Liver (tissue), 3 donors: ENCODE results near the gene MTX1.

Experiments used
- CTCF ChIP-seq: fragments of 150-350 bp; IDR thresholded peaks from 2 replicates; pipeline ENCODE4 v1.5.1; 2017; ENCODE audit warnings: improper control_type of control experiment, low read depth, low read length; ENCODE audit not compliant: missing input control
- EGR1 ChIP-seq, 2 donors: IDR thresholded peaks; 2 replicates each; pipeline ENCODE4 v1.6.1; 2016 to 2018; ENCODE audit warnings: antibody characterized with exemption in 2 of 2, low read depth in 2 of 2
- GABPA ChIP-seq, 2 donors: IDR thresholded peaks in 1 of 2; conservative IDR thresholded peaks in 1 of 2; 2 replicates each; pipeline ENCODE4 v1.6.1; 2016; ENCODE audit warnings: antibody characterized with exemption in 2 of 2, mild to moderate bottlenecking in 1 of 2, moderate library complexity in 1 of 2
- JUND ChIP-seq, 2 donors: IDR thresholded peaks; 2 replicates each; pipeline ENCODE4 v1.6.1; 2016; ENCODE audit warnings: antibody characterized with exemption in 2 of 2
- MAX ChIP-seq: IDR thresholded peaks from 2 replicates; pipeline ENCODE4 v1.6.1; 2016; ENCODE audit warnings: antibody characterized with exemption
- RAD21 ChIP-seq, 2 donors: IDR thresholded peaks; 2 replicates each; pipeline ENCODE4 v1.6.1; 2016; ENCODE audit warnings: antibody characterized with exemption in 2 of 2, mild to moderate bottlenecking in 2 of 2
- SP1 ChIP-seq: IDR thresholded peaks from 2 replicates; pipeline ENCODE4 v1.6.1; 2018; ENCODE audit warnings: antibody characterized with exemption, mild to moderate bottlenecking
- TAF1 ChIP-seq: conservative IDR thresholded peaks from 2 replicates; pipeline ENCODE4 v1.6.1; 2016; ENCODE audit warnings: antibody characterized with exemption, mild to moderate bottlenecking
- YY1 ChIP-seq: IDR thresholded peaks from 2 replicates; pipeline ENCODE4 v1.6.1; 2016; ENCODE audit warnings: antibody characterized with exemption, mild to moderate bottlenecking
- donor health status: healthy.
- donor health status: healthy.

- no peak for TF ChIP-seq CTCF
- no peak for TF ChIP-seq SP1
- no peak for TF ChIP-seq TAF1
- TF ChIP-seq GABPA (IDR thresholded peaks at IDR 0.05 in 1 of 2, conservative IDR thresholded peaks at IDR 0.05 in 1 of 2) = no peak
- TF ChIP-seq RAD21 (IDR thresholded peaks at IDR 0.05) = no peak
- no peak for TF ChIP-seq EGR1 (IDR thresholded peaks at IDR 0.05; ENCODE audit: low read depth in 2 of 2)
- no peak for TF ChIP-seq MAX
- no peak for TF ChIP-seq JUND (IDR thresholded peaks at IDR 0.05)
- no peak for TF ChIP-seq YY1
Measured at GRCh38 chr1:155254228-155254713, 45.8 kb downstream of the MTX1 start.
